ENCODE measurements around the gene JTB.

Gene JTB

DNA sequence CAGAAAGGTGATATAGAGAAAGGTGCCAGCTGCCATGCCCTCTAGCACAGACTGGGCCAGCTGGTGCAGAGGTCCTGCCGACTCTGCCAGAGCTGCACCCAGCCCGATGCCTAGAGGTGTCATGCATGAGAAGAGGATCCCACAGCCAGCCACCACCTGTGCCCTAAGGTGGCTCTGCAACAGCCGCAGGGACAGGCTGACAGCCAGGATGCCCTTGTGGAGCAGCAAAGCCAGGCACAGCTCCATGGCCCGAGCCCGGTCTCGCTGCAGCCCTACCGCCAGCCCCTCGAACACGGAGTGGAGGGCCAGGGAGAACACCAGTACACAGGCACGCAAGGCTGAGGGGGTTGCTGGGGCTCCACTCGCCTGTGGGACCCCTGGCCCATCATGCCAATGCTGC, 17.3 kb downstream of the JTB start:
- H3K27ac Mint-ChIP-seq: peak overlapping the region in 2 of 3 experiments; percentile 60 to 71

DNA sequence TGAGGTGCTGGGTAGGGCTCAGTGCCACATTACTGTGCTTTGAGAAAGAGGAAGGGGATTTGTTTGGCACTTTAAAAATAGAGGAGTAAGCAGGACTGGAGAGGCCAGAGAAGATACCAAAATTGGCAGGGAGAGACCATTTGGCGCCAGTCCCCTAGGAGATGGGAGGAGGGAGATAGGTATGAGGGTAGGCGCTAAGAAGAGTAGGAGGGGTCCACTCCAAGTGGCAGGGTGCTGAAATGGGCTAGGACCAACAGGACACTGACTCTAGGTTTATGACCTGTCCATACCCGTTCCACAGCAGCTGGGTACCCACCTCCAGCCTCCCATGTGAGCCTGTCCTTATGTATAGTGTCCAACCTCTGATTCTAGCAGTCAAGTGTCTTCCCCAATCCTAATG, 18.0 kb downstream of the JTB start:
- Mint-ChIP-seq H3K9me3 (no peaks in the 10 kb centered on the region), H3K4me1 (peaks cover 50% of the 10 kb centered on the region), H3K36me3 (ENCODE audit: low read depth) (peaks cover 15% of the 10 kb centered on the region), H3K27ac (peak overlapping the region; percentile 60 to 87 (median 87)), H3K27me3 (ENCODE audit: low read depth) (no peaks in the 10 kb centered on the region), H3K4me3 (peak overlapping the region; percentile 93 to 98 (median 97))
- TF ChIP-seq, protein P1, sequence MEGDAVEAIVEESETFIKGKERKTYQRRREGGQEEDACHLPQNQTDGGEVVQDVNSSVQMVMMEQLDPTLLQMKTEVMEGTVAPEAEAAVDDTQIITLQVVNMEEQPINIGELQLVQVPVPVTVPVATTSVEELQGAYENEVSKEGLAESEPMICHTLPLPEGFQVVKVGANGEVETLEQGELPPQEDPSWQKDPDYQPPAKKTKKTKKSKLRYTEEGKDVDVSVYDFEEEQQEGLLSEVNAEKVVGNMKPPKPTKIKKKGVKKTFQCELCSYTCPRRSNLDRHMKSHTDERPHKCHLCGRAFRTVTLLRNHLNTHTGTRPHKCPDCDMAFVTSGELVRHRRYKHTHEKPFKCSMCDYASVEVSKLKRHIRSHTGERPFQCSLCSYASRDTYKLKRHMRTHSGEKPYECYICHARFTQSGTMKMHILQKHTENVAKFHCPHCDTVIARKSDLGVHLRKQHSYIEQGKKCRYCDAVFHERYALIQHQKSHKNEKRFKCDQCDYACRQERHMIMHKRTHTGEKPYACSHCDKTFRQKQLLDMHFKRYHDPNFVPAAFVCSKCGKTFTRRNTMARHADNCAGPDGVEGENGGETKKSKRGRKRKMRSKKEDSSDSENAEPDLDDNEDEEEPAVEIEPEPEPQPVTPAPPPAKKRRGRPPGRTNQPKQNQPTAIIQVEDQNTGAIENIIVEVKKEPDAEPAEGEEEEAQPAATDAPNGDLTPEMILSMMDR (IDR thresholded peaks at IDR 0.05; ENCODE audit: unreplicated experiment in 3 of 3): no peak

More for the DNA sequence above, 17.3 kb downstream of the JTB start:
- no peaks in the 10 kb centered on the region for H3K9me3 Mint-ChIP-seq
- peaks cover 50% of the 10 kb centered on the region for H3K4me1 Mint-ChIP-seq
- peak overlapping the region; percentile 85 to 98 (median 86) for H3K4me3 Mint-ChIP-seq
- H3K36me3 Mint-ChIP-seq (ENCODE audit: low read depth): peaks cover 14% of the 10 kb centered on the region
- TF ChIP-seq, protein P1 (IDR thresholded peaks at IDR 0.05; ENCODE audit: unreplicated experiment in 3 of 3): no peak
- no peaks in the 10 kb centered on the region for H3K27me3 Mint-ChIP-seq (ENCODE audit: low read depth)

DNA sequence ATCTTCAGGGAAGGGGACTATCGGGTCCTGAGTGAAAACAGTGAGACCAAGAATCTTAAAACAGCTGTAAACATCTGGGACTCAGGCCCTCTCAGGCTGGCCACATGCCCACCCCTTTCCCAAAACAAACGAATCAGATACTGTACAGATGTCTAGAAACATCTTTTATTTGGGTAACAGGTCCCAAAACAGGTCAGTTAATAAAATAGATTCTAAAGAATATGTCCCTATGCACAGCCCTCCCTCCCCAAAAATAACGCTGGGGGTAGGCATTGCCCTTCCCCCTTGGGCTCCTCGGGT, 18.6 kb downstream of the JTB start:
- H3K9me3 Mint-ChIP-seq: no peaks in the 10 kb centered on the region
- peak overlapping the region; percentile 60 to 89 (median 87) for H3K27ac Mint-ChIP-seq
- TF ChIP-seq, protein P1 (IDR thresholded peaks at IDR 0.05; ENCODE audit: unreplicated experiment in 3 of 3): no peak
- H3K36me3 Mint-ChIP-seq (ENCODE audit: low read depth): peaks cover 21% of the 10 kb centered on the region
- H3K4me3 Mint-ChIP-seq: peak overlapping the region; percentile 93 to 98 (median 97)
- no peaks in the 10 kb centered on the region for H3K27me3 Mint-ChIP-seq (ENCODE audit: low read depth)
- H3K4me1 Mint-ChIP-seq: peaks cover 49% of the 10 kb centered on the region

DNA sequence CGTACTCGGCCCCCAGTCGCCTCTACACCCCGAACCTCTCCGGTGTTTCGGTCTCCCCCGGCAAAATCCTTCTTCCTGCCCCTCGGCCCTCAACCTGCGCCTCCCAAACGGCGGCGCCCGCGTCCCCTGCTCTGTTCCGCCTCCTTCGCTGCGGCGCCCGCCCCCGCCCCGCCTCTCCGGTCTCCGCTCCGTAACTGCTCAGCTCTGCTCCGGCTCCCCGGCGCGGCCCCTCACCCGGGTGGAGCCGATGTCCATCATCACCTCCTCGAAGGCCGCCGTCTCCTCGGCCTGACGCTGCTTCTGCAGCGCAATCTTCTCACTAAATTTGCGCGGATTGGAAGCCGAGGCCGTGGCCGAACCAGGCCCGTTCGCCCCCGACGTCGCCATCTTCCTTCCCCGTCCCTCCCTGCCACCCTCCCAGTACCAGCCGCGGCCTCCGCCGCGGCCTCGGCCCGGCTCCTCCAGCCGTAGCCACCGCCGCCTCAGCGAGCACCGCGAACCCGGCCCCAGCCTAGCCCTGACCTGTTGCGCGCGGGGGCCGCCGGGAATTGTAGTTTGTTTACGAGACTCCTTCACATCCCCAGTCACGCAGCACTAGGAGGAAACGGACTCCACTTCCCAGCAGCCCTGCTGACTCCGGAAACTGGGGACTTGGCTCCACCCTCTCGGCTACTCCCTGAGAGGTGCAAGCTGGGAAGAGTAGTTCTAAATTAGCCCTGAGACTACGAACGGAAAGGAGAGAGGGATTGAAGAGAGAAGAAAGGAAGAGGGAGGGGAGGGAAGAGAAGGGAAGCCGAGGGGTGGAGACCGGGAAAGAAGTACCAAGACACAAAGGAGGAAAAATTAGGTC, 19.1 kb downstream of the JTB start, which contains the start of gene CRTC2:
Gene CRTC2, minus strand, starts transcription at position 502 of the 850 bp plus-strand sequence. Its CDS starts 115 bp downstream, at position 387.
- Mint-ChIP-seq H3K9me3 (no peaks in the 10 kb centered on the region), H3K27me3 (ENCODE audit: low read depth) (no peaks in the 10 kb centered on the region), H3K4me3 (peak within 1 kb of the TSS; percentile 93 to 98 (median 97)), H3K36me3 (ENCODE audit: low read depth) (peaks cover 24% of the 10 kb centered on the region), H3K4me1 (peaks cover 44% of the 10 kb centered on the region), H3K27ac (peak within 1 kb of the TSS; percentile 60 to 89 (median 87))
- TF ChIP-seq, protein P1 (IDR thresholded peaks at IDR 0.05; ENCODE audit: unreplicated experiment in 3 of 3): no peak

DNA sequence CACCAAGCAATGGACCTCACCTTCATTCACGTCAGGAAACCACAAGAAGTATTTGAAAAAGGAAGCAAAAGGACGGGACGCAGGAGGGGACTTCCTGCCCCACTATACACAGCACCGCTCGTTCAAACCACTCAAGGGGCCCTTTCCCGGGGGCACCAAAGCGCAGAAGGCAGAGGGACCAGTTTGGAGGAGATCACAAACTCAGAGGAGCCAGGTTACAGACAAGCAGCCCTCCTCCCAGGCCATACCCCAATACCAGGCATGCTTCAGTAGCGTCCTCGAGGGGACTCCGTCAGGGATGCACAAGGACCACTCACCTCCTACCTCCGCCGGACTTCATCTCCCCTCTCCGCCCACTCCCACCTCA, 19.7 kb downstream of the JTB start:
- Mint-ChIP-seq H3K27ac (peak overlapping the region; percentile 60 to 89 (median 87)), H3K27me3 (ENCODE audit: low read depth) (no peaks in the 10 kb centered on the region), H3K36me3 (ENCODE audit: low read depth) (peaks cover 26% of the 10 kb centered on the region), H3K4me1 (peaks cover 39% of the 10 kb centered on the region), H3K9me3 (no peaks in the 10 kb centered on the region), H3K4me3 (peak overlapping the region; percentile 93 to 98 (median 97))
- TF ChIP-seq, protein P1 (IDR thresholded peaks at IDR 0.05; ENCODE audit: unreplicated experiment in 3 of 3): no peak
